ENCODE measurements around the gene FAM200A. TPM values are rescaled to one million over a fixed set of nuclear protein-coding genes. Genes with fewer than 3 reads are reported as not detected.
A peak's percentile ranks its signal among the peaks of the same experiment; 100 is the strongest.

FAM200A gene
- total and polyA plus RNA-seq, 2 of the 13 experiments (the other 11 are each of a cell fraction or from before 2014, with no cell fraction given), result 4.7 to 6.3 TPM

GRCh38 chr7:99560834-99561736, 9.2 kb upstream of the FAM200A start:
- Histone ChIP-seq H4K20me1 (ENCODE audit: insufficient read depth, low read length) (peaks cover 5% of the 10 kb centered on the region; the same call in 1 of the 2 replicates), H3K4me1 (ENCODE audit: insufficient read depth, low read length) (peaks cover 43% of the 10 kb centered on the region), H3K4me2 (ENCODE audit: low read depth, low read length) (no peak overlapping the region), H3K27me3 (ENCODE audit: control insufficient read depth in 1 of 2, insufficient read depth in 2 of 2, low read length in 2 of 2) (no peaks in the 10 kb centered on the region; a peak in 1 of 5 replicates), H2AFZ (ENCODE audit: low read length) (no peak overlapping the region), H3K9ac (ENCODE audit: insufficient read depth, low read depth, low read length) (peak overlapping the region; percentile 100; the same call in 1 of the 2 replicates), H3K79me2 (ENCODE audit: insufficient read depth, low read length) (peaks cover 50% of the 10 kb centered on the region), H3K36me3 (replicated peaks in 1 of 2; ENCODE audit: control insufficient read depth in 1 of 2, insufficient read depth in 2 of 2, low read length in 2 of 2) (peaks cover 17 to 56% of the 10 kb centered on the region in 2 experiments), H3K27ac (ENCODE audit: extremely low read length, insufficient read depth, low read length) (no peak overlapping the region), H3K9me3 (ENCODE audit: low read length) (no peaks in the 10 kb centered on the region), H3K4me3 (replicated peaks in 1 of 3; ENCODE audit: insufficient read depth in 1 of 3, low read depth in 2 of 3, low read length in 3 of 3) (no peak overlapping the region)
- POLR2A ChIA-PET, result no interaction called here
- CTCF ChIA-PET (ENCODE audit: low intra/inter-chr PET ratio, low total read pairs), result no interaction called here
- intact Hi-C loops (cut with micrococcal nuclease; ENCODE audit: unreplicated experiment), result no loop called here
- DNase-seq (ENCODE audit: low spot score) (no peak), FAIRE-seq (no peak), ATAC-seq (no peak)
- WGBS (ENCODE audit: low lambda C conversion rate), result 97% methylated on average over 7 of the region's 7 CpGs
- no peak for TF ChIP-seq ZNF879 (CRISPR knock-in tag; IDR thresholded peaks at IDR 0.05)
- no peak for TF ChIP-seq ZGPAT (CRISPR knock-in tag; IDR thresholded peaks at IDR 0.05)
- TF ChIP-seq ZFP91 (CRISPR knock-in tag; IDR thresholded peaks at IDR 0.05; ENCODE audit: borderline replicate concordance), result no peak
- no peak for TF ChIP-seq NCOA1 (CRISPR knock-in tag; IDR thresholded peaks at IDR 0.05)
- TF ChIP-seq RBFOX2 (IDR thresholded peaks at IDR 0.05; ENCODE audit: low read depth, low read length), result 0 out of 2 replicates have a peak, but pooled peaks have one; percentile 19
- BruUV-seq (replicated peaks), result TSS peak; percentile 36
- in situ Hi-C loops (cut with HindIII; ENCODE audit: extremely low pct_ligation_motif_present, low pct_unique_long_range_greater_than_20kb), result no loop called here

Measured in HepG2 (cell line).